HEK293T (cell line): ENCODE data around the gene OLIG1.

Experiments used
- BHLHE40 ChIP-seq: fragments of 450-650 bp; IDR thresholded peaks from 2 replicates; pipeline ENCODE4 v1.6.1; 2016; ENCODE audit warnings: mild to moderate bottlenecking, moderate library complexity, borderline replicate concordance
- FOXA1 ChIP-seq: fragments of 450-650 bp; IDR thresholded peaks from 2 replicates; pipeline ENCODE4 v1.6.1; 2016; ENCODE audit warnings: mild to moderate bottlenecking
- FOXK2 ChIP-seq: fragments of 450-650 bp; IDR thresholded peaks from 2 replicates; pipeline ENCODE4 v1.6.1; 2016; ENCODE audit warnings: mild to moderate bottlenecking
- FOXM1 ChIP-seq: fragments of 450-650 bp; IDR thresholded peaks from 2 replicates; pipeline ENCODE4 v1.6.1; 2017; ENCODE audit warnings: mild to moderate bottlenecking, borderline replicate concordance
- NFRKB ChIP-seq: fragments of 450-650 bp; IDR thresholded peaks from 2 replicates; pipeline ENCODE4 v1.6.1; 2016; ENCODE audit warnings: mild to moderate bottlenecking, moderate library complexity
- TARDBP ChIP-seq: fragments of 450-650 bp; IDR thresholded peaks from 2 replicates; pipeline ENCODE4 v1.6.1; 2016

- TF ChIP-seq FOXK2 (no peak), FOXM1 (no peak), TARDBP (no peak), FOXA1 (no peak), BHLHE40 (no peak), NFRKB (no peak)
Measured at GRCh38 chr21:33089395-33090119, 19.6 kb downstream of the OLIG1 start.
